ENCODE measurements around the gene LRRC7. TPM values are rescaled to one million over a fixed set of nuclear protein-coding genes. Genes with fewer than 3 reads are reported as not detected.

Gene LRRC7
- total RNA-seq, 3 donors from 2014 or later (not counting 1 experiment from before 2014, with no cell fraction given): not detected

DNA sequence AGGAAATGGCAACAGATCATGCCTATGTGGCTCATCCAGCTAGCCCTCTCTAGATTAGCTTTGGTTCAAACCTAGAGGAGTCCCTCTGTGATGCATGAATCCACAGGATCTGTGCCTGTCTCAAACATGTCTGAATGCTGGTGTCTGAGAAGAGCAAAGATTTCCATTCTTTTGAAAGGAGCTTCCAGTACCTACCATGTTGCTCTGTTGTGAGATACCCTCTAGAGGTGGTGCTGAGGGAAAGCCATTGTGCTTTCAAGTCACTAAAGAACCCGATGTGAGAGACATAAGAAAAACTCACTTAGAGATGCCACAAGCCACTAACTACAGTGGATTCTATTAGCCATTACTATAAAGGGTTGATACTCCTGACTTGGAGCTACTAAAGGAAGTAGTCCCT lies 534.1 kb downstream of the LRRC7 start:
- no peaks in the 10 kb centered on the region for H3K4me1 Mint-ChIP-seq
- no peak for TF ChIP-seq CTCF (IDR thresholded peaks at IDR 0.05)
- no peaks in the 10 kb centered on the region for H3K27me3 Mint-ChIP-seq (ENCODE audit: low read depth in 2 of 2)
- H3K9me3 ChIP-seq (ENCODE audit: control insufficient read depth, insufficient read depth, low read length): no peaks in the 10 kb centered on the region
- no peak overlapping the region for H3K27ac Mint-ChIP-seq
- H3K4me3 Mint-ChIP-seq: no peak overlapping the region
- H3K36me3 ChIP-seq (ENCODE audit: control insufficient read depth, insufficient read depth, low read length): no peaks in the 10 kb centered on the region
- H3K4me1 ChIP-seq (ENCODE audit: control insufficient read depth, insufficient read depth, low read length): no peaks in the 10 kb centered on the region
- H3K9me3 Mint-ChIP-seq: no peaks in the 10 kb centered on the region
- H3K36me3 Mint-ChIP-seq: no peaks in the 10 kb centered on the region
- intact Hi-C loops (cut with micrococcal nuclease): no loop called here
- H3K4me3 ChIP-seq (ENCODE audit: low read length): no peak overlapping the region
- no peak for DNase-seq
- no peaks in the 10 kb centered on the region for H3K27me3 ChIP-seq (ENCODE audit: control insufficient read depth, insufficient read depth, low read length)
- no peak overlapping the region for H3K27ac ChIP-seq (ENCODE audit: low read length)
- WGBS (ENCODE audit: insufficient coverage): 100% methylated on average over 1 of the region's 1 CpG
- ATAC-seq: no peak

DNA sequence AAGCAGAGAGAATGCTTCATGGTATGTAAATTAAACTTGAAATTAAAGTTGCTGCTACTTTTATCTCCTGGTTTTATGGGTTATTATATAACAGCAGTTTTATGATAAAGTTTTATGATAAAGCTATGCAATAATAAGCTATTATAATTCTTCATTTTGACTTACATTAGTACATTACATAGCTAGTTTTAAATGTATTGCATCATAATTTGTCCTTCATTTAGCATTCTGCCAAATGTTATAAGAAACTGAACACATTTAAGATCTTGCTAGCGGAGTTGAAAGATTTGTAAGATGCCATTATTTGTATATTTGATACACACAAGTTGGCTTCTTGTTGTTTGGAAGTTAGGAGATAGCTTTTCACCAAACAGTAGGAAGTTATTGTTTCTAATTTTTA lies 536.0 kb downstream of the LRRC7 start:
- H3K9me3 Mint-ChIP-seq: no peaks in the 10 kb centered on the region
- TF ChIP-seq CTCF (IDR thresholded peaks at IDR 0.05): no peak
- H3K36me3 ChIP-seq (ENCODE audit: control insufficient read depth, insufficient read depth, low read length): no peaks in the 10 kb centered on the region
- ATAC-seq (no peak), DNase-seq (no peak)
- WGBS (ENCODE audit: insufficient coverage): no CpG with 5 or more reads among the region's 1 CpG
- no peaks in the 10 kb centered on the region for H3K9me3 ChIP-seq (ENCODE audit: control insufficient read depth, insufficient read depth, low read length)
- H3K4me1 ChIP-seq (ENCODE audit: control insufficient read depth, insufficient read depth, low read length): no peaks in the 10 kb centered on the region
- intact Hi-C loops (cut with micrococcal nuclease): no loop called here
- H3K27ac Mint-ChIP-seq: no peak overlapping the region
- no peaks in the 10 kb centered on the region for H3K27me3 ChIP-seq (ENCODE audit: control insufficient read depth, insufficient read depth, low read length)
- H3K4me3 Mint-ChIP-seq: no peak overlapping the region
- no peaks in the 10 kb centered on the region for H3K36me3 Mint-ChIP-seq
- H3K27ac ChIP-seq (ENCODE audit: low read length): no peak overlapping the region
- H3K4me3 ChIP-seq (ENCODE audit: low read length): no peak overlapping the region
- H3K4me1 Mint-ChIP-seq: no peaks in the 10 kb centered on the region
- H3K27me3 Mint-ChIP-seq (ENCODE audit: low read depth in 2 of 2): no peaks in the 10 kb centered on the region

GRCh38 chr1:70109241-70109640 lies 541.5 kb downstream of the LRRC7 start:
- peaks cover 11% of the 10 kb centered on the region in 2 donors for H3K27me3 Mint-ChIP-seq (ENCODE audit: low read depth in 2 of 2)
- H3K9me3 Mint-ChIP-seq: no peaks in the 10 kb centered on the region
- H3K4me3 Mint-ChIP-seq: no peak overlapping the region
- DNase-seq (no peak), ATAC-seq (no peak)
- 84% methylated on average over 5 of the region's 5 CpGs for WGBS (ENCODE audit: insufficient coverage)
- no peaks in the 10 kb centered on the region for H3K36me3 Mint-ChIP-seq
- H3K27ac Mint-ChIP-seq: no peak overlapping the region
- Histone ChIP-seq H3K4me1 (ENCODE audit: control insufficient read depth, insufficient read depth, low read length) (no peaks in the 10 kb centered on the region), H3K9me3 (ENCODE audit: control insufficient read depth, insufficient read depth, low read length) (no peaks in the 10 kb centered on the region), H3K4me3 (ENCODE audit: low read length) (no peak overlapping the region), H3K27ac (ENCODE audit: low read length) (no peak overlapping the region), H3K36me3 (ENCODE audit: control insufficient read depth, insufficient read depth, low read length) (no peaks in the 10 kb centered on the region), H3K27me3 (ENCODE audit: control insufficient read depth, insufficient read depth, low read length) (no peaks in the 10 kb centered on the region)
- intact Hi-C loops (cut with micrococcal nuclease): no loop called here
- no peaks in the 10 kb centered on the region for H3K4me1 Mint-ChIP-seq
- TF ChIP-seq CTCF (IDR thresholded peaks at IDR 0.05): no peak

- H3K4me3 Mint-ChIP-seq: no peak overlapping the region
- 88% methylated on average over 5 of the region's 5 CpGs for WGBS (ENCODE audit: insufficient coverage)
Observed at GRCh38 chr1:70112838-70113237, 545.1 kb downstream of the LRRC7 start.

More at GRCh38 chr1:70112838-70113237, 545.1 kb downstream of the LRRC7 start:
- H3K27me3 ChIP-seq (ENCODE audit: control insufficient read depth, insufficient read depth, low read length): peaks cover 2% of the 10 kb centered on the region
- no peaks in the 10 kb centered on the region for H3K36me3 Mint-ChIP-seq
- no peak overlapping the region for H3K4me3 ChIP-seq (ENCODE audit: low read length)
- H3K27me3 Mint-ChIP-seq (ENCODE audit: low read depth in 2 of 2): peaks cover 11% of the 10 kb centered on the region in 2 donors
- no peaks in the 10 kb centered on the region for H3K4me1 Mint-ChIP-seq
- H3K9me3 ChIP-seq (ENCODE audit: control insufficient read depth, insufficient read depth, low read length): no peaks in the 10 kb centered on the region
- ATAC-seq (no peak), DNase-seq (no peak)
- no peaks in the 10 kb centered on the region for H3K4me1 ChIP-seq (ENCODE audit: control insufficient read depth, insufficient read depth, low read length)
- no peak overlapping the region for H3K27ac Mint-ChIP-seq
- H3K27ac ChIP-seq (ENCODE audit: low read length): no peak overlapping the region
- H3K9me3 Mint-ChIP-seq: no peaks in the 10 kb centered on the region
- TF ChIP-seq CTCF (IDR thresholded peaks at IDR 0.05): no peak
- intact Hi-C loops (cut with micrococcal nuclease): no loop called here
- no peaks in the 10 kb centered on the region for H3K36me3 ChIP-seq (ENCODE audit: control insufficient read depth, insufficient read depth, low read length)

Data from natural killer cell (primary cell).